GM21360 (cell line): ENCODE data around the gene MBP.
"Not testable (repeated sequence)": the region's sequence is repeated elsewhere in the genome, so short reads cannot be mapped to it uniquely, and the experiment has no call there.

ENCODE experiments used
- ATAC-seq: cut with Tn5 transposase; IDR thresholded peaks from one replicate; pipeline ENCODE4 v1.9.1; 2021; ENCODE audit warnings: mild to moderate bottlenecking, moderate library complexity; ENCODE audit not compliant: unreplicated experiment

Gene MBP

DNA sequence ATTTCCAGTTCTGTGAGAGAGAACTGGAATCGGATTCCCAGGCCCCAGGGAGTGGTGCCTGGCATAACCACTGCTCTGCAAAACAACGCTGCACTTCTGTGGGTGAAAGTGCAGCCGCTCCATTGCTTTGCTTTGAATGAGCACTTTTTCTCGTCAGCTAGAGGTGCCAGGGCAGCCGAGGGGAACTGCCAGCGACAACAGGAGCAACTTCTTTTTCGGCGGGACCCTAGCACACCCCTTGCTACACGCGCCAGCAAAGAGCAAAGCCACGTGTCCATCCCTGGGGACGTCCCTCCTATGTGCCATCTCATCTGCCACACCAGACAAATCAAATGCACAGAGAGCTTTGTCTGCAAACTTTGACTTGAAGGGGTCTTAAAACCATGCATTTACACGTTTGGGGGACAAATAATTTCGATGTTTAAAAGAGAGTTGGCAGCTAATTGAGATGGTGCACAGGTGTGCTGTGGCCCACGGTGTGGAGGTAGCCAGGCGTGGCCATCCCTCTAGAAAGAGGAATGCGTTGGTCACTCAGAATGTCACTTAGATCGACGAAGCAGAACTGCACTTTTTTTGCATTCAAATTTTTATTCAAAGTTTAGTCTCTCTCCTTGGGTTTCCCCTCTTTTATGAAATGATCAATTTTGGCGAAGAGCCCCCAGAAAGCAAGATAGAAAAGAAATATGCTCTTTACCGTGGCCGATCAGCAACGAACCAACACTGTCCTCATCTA is 151.8 kb downstream of the MBP start:
- ATAC-seq, result peak; percentile 26

DNA sequence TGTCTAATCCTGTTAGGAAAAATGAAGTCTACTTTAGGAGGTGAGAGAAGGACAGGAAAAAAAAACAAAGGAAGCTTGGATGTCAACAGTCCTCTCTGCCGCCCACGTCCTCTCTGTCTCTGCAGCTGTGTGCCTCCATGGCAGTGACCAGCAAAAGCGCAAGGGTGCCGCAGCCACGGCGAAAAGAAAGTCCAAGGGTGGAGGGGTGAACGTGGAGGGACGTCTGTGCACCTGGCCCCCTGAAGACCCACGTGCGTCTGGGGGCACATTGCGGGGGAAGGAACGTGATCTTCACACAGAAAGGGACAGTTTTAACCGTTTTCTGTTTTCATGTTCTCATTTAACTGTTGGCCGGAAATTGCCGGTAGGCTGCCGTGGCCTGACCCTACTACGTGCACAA is 152.7 kb downstream of the MBP start:
- no peak for ATAC-seq

DNA sequence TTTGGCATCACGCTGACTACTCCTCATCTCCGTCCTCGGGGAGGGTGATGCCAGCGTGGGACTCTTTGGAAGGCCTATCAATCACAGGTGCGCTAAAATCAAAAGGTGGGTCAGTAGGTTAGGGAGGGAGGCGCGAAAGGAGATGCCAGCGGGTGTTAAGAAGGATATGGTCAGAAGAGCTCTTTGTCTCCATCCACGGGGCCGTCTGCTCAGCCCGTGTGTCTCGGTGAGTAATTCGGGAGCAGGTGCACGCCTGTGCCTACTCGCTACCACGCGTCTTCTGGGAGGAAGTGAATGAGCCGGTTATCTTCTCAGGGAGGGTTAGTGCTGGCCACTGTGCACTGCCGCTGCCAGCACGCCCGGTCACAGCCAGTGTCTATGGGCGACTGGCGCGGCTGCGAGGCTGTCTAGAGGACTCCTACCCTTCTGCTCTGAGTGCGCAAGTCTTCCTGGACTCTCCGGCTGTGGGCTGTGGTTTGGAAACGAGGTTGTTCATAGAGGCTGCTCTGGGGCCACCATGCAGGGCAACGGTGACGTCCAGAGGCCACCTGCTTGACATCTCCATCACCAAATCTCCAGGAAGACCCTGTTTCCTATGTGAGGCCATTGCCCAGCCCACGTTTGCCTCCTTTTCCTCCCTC is 153.4 kb downstream of the MBP start:
- ATAC-seq, result no peak

DNA sequence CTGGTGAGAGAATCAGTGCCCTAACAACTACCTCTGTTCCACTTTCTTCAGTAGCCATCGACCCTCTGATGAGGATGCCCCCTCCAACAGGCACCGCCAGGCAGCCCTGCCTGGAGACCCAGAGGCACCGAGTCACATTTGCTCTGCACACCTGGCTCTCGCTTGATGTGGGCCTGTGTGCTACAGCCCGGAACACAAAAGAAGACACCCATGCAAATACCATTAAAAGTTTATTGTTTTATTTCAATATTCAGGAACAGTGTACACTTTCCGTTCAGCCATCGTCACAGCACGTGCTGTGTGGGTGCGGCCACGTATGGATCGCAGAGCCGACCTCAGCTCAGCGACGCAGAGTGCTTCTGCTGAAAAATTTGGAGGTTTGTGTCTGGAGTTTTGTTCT is 154.0 kb downstream of the MBP start:
- no peak for ATAC-seq

DNA sequence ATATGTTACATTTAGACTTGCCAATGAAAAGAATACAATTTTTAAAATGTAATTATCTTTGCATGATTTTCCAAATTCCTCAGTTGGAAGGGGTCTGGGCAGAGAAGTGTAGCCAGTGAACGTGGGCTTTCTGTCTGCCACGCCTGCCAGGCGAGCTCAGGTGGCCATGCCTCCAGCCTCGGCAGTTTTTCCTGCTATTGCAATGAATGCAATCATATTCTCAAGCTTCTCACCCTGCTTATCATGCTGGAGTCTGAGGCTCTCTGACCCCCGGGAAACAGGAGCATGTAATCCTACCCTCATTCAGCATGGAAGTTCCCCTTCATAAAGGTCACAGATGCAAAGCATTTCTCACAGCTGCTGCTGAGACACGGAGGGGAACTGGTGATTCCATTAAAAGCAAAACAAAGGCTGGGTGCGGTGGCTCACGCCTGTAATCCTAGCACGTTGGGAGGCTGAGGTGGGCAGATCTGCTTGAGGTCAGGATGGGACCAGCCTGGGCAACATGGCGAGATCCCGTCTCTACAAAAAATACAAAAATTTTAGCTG is 154.8 kb downstream of the MBP start:
- no peak for ATAC-seq

DNA sequence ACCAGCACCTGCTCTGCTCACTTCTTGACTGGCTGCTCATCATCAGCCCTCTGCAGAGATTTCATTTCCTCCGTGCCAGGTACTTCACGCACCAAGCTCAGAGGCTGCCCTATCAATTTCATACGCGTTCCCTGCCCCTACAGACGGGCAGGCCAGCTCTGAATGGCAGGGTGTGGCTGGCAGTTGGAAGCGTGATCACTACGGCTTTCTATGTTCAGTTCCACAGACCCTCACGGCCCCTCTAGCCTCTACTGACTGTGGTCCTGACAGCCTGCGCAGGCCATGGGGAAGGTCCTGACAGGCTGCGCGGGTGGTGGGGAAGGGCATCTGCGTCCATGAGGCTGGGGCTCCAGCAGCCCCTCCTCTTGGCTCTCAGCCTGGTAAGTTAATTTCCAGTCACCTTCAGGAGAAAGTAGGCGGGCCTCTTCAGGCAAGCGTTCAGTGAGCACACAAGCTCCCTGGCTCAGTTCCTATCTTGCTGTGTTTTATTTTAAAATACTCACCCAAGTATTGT is 155.4 kb downstream of the MBP start:
- ATAC-seq, result no peak

DNA sequence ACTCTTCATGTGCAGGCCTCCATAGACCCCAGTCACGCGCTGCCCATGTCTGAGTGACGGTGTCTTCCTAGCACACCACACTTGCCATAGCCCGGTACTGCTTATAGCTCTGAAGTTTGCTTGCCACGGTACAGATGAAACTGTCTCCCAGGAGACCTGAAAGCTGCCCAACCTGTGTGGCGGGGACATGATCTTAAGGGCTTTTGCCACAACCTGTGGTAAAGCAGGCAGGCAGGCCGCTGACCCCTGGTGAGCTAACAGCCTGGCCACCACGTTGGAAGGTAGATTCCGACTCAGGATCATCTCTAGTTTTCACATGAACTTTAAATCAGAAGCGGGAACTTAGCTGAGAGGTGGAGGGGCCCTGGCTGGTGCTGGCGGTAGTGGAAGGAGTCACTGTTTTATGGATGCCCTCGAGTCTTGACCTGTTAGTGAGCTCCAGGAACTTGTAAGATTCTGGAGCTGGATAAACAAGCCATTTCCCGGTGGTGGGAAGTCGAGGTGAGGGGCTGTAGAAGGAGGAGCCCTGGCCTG is 156.9 kb downstream of the MBP start:
- no peak for ATAC-seq

DNA sequence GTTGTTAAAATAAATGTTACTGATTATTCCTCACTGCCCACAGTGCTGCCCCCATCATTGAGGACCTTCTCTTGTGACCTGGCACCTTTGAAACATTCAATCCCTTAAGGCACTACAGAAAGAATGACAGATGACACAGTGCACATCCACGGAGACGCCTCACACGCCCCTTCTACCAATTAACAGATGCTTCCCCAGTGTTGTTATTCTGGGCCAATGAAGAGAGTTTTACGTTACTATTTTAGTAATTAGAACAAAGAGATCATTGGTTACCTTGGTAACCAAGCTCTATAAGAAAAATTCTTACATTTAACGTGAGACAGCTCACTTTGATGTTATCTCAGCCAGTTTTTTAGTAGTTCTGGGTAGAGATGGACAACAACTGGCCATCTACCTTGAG is 158.2 kb downstream of the MBP start:
- ATAC-seq, result no peak

DNA sequence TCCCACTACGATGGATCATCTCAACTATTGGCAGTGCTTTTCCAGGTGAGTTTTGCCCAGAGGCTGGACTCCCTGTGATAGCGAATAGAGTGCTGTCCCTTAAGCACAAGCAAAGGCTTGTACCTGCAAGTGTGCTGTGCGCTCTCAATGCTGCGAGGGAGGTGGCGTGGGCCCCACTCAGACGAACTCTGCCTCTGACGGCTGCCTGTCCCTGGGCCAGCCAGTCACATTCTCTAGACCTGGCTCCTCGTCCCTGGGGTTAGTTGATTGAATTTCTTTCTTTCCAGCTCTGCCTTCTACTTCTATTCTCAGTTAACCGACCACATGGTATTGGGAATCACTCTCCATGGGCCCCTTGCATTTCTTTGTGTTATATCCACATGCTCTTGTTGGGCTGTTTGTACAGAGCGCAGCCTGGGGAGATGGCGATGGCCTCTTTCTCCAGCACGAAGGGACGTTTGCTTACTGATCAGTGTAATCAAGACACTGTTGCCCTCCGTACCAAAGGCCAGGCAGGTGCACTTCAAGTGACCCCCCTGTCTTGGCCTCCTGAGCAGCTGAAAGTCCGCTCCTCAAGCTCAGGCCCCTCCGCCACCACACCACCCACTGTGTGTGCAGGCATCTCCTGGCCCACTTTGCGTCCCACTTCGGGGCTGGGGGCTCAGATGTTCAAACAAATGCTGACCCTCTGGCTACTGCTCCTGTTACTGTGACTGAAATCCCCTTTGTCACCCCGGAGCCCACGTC is 158.9 kb downstream of the MBP start:
- no peak for ATAC-seq

DNA sequence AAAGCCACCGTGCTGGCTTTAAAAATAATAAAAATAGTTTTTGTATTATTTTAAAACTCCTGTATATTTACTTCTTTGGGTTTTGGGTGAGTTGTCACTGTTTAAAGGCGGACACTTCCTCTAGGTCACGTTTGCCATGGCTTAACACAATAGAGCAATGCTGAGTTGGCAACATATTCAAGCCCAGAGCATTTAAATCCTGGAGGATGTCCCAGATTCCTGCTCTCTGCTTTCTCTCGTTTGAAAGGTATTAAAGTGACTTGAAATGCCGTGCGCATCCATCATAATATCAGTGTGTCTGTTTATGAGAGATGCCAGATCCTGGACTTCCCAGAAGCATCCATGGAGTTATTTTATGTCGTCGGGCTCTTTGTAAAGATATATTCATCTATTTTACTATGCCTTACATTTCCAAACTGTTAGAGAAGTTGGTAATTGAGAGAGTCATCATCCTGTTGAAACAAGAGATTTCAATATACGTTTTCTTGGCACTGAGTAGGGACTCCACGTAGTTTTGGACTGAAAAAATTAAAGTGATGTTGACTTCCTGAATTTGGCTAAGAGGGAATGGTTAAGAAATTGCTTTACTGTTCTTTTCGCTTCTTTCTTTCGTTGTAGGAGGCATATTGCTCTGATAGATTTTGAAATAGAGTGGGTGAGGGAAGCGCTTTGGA is 159.6 kb downstream of the MBP start:
- no peak for ATAC-seq

DNA sequence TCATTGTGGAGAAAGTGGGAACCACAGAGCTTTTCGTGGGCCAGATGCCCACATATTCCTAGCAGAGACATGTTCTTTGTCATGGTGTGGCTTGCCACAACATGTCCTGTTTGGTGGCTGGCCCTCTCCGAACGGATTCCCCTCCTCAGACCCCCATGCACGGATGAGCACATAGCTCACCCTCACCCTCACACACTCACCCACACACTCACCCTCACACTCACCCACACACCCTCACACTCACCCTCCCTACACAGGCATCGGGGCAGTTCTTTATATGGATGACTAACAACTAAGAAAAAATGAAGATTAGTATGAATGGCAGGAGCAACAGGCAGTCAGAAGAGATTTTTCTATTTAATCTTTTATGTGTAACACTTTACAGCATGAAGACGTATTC is 160.3 kb downstream of the MBP start:
- ATAC-seq, result no peak

DNA sequence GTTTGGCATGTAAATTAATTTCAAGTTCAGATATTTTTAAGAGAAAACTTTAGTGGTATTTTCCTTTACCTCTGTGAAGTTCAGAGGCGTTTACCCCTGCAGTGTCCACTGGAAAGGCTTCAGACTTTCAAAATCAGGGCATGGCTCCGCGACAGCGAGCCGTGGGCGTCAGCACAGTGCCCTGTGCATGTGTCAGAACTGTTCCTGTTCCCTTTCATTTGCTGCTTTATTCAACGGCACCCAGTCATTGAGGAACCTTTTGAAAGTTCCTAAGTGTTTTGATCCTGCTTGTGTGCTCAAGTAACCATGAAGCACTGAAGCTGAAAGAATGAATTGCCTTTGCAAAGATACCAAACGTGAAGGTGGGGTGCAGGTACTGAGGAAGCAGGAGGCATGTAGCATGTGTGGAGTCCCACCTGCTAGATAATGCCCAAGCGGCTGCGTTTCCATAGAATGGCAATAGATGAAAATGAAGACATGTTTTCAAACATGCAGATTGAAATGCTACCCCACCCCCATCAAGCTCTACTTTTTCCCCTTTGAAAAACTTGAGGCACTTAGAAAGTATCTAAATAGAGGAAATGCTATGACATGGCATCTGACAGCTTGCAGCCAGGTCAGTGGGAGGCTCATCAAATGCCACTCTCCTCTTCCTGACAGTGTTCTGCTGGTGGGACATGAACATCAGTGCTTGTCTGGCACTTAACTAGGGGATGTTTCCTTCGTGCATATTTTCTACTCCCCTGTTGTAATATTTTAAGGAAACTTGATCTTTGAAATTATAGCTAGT is 161.6 kb downstream of the MBP start:
- no peak for ATAC-seq

DNA sequence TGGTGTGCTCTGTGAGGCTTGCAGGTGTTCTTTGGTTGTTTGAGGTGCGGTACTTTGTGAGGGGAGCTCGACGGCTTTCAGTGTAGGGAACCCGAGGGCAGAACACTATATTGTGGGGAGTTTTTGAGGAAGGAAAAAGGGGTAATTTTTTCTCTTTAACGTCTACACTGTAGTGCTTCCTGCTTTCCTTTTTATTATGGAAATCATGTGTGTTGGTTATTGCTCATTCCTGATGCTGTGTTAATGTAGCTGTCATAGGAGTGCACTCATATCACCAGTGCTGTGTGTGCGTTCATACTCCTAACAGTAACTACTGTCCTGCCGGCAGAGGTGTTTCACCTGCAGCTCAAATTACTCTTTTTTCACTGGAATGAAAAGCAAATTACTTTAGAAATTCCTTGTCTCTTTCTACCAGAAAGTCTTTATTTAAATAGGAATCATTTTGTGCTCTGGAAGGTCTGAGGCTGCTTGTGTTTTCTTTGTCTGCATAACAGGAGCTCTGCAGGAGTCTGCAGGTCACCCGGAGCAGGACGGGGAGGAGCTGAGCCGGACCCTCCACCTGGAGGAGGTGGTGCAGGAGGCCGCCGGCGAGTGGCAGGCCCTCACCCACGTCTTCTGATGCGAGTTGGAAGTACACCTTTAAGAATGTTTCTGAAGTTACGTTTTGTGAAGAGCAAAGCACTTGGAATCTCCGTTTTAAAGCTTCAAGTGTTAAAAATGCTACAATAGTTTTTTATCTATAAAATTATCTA is 164.7 kb downstream of the MBP start:
- ATAC-seq, result no peak

DNA sequence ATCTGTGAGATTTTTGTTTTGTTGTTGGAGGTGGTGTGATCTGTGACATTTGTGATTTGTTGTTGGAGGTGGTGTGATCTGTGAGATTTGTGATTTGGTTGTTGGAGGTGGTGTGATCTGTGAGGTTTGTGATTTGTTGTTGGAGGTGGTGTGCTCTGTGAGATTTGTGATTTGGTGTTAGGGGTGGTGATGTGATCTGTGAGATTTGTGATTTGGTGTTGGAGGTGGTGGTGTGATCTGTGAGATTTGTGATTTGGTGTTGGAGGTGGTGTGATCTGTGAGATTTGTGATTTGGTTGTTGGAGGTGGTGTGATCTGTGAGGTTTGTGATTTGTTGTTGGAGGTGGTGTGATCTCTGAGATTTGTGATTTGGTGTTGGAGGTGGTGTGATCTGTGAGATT is 165.3 kb downstream of the MBP start:
- not testable (repeated sequence) for ATAC-seq

DNA sequence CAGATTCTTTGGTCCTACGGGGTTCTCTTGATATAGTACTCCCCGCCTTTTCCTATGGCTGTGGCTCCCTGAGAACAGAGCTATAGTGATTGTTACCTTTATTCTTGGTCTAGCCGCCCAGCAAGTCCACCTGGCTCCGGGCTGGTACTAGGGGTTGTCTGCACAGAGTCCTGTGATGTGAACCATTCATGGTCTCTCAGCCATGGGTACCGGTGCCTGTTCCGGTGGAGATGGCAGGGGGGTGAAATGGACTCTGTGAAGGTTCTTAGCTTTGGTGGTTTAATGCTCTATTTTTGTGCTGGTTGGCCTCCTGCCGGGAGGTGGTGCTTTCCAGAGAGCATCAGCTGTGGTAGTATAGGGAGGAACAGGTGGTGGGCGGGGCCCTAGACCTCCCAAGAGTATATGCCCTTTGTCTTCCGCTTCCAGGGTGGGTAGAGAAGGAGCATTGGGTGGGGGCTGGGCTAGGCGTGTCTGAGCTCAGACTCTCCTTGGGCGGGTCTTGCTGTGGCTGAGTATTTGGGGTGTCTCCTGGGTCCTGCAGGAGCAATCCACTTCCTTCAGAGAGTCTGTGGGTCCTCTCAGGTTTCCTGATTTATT is 166.9 kb downstream of the MBP start:
- peak; percentile 58 for ATAC-seq

DNA sequence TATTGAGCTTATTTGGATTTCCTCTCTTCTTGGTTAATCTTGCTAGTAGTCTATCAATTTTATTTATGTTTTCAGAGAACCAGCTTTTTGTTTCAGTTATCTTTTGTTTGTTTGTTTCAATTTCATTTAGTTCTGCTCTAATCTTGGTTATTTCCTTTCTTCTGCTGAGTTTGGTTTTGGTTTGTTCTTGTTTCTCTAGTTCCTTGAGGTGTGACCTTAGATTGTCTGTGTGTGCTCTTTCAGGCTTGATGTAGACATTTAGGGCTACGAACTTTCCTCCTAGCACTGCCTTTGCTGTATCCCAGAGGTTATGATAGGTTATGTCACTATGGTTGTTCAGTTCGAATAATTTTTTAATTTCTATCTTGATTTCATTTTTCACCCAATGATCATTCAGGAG is 168.6 kb downstream of the MBP start:
- ATAC-seq, result no peak

DNA sequence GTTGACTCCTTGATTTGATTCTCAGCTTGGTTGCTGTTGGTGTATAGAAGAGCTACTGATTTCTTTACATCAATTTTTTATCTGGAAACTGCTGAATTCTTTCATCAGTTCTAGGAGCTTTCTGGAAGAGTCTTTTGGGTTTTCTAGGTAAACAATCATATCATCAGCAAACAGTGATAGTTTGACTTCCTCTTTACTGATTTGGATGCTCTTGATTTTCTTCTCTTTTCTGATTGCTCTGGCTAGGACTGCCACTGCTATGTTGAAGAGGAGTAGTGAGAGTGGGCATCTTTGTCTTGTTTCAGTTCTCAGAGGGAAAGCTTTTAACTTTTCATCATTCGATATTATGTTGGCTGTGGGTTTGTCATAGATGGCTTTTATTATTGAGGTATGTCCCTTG is 169.7 kb downstream of the MBP start:
- no peak for ATAC-seq

DNA sequence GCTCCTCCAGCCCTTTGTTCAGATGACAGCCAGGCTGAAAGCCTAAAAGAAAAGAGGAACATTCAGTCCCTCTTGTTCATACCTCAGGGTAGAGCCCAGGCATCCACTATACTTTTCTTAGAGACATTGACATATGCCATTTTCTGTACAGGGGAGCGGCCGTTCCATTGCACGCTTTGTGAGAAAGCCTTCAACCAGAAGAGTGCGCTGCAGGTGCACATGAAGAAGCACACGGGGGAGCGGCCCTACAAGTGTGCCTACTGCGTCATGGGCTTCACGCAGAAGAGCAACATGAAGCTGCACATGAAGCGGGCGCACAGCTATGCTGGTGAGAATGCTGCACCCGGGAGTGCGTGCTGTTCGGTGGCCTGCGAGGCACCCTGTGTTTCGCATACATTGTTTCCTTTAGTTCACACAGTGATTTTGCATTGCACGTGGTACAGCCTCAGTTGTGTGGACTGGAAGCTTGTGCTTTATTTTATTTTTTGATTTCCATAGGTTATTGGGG is 172.0 kb downstream of the MBP start:
- ATAC-seq, result no peak

DNA sequence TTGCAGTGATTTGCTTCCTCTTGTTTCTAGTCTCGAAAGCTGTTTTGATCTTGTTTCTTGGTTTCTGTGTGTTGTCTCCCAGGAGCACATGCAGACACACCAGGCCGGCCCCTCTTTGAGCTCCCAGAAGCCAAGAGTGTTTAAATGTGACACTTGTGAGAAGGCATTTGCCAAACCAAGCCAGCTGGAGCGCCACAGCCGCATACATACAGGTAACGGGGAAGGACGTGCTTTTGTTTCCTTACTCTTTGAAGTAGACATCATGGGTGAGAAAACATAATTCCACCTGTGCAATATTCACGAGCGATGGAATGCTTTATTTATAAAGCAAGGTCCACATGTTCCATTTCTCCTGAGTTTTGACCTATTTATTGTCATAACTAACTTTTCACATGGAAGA is 173.0 kb downstream of the MBP start:
- no peak for ATAC-seq
